ENCODE measurements around the gene MRTFB.
"Not testable (repeated sequence)": the region's sequence is repeated elsewhere in the genome, so short reads cannot be mapped to it uniquely, and the experiment has no call there.

MRTFB gene, protein sequence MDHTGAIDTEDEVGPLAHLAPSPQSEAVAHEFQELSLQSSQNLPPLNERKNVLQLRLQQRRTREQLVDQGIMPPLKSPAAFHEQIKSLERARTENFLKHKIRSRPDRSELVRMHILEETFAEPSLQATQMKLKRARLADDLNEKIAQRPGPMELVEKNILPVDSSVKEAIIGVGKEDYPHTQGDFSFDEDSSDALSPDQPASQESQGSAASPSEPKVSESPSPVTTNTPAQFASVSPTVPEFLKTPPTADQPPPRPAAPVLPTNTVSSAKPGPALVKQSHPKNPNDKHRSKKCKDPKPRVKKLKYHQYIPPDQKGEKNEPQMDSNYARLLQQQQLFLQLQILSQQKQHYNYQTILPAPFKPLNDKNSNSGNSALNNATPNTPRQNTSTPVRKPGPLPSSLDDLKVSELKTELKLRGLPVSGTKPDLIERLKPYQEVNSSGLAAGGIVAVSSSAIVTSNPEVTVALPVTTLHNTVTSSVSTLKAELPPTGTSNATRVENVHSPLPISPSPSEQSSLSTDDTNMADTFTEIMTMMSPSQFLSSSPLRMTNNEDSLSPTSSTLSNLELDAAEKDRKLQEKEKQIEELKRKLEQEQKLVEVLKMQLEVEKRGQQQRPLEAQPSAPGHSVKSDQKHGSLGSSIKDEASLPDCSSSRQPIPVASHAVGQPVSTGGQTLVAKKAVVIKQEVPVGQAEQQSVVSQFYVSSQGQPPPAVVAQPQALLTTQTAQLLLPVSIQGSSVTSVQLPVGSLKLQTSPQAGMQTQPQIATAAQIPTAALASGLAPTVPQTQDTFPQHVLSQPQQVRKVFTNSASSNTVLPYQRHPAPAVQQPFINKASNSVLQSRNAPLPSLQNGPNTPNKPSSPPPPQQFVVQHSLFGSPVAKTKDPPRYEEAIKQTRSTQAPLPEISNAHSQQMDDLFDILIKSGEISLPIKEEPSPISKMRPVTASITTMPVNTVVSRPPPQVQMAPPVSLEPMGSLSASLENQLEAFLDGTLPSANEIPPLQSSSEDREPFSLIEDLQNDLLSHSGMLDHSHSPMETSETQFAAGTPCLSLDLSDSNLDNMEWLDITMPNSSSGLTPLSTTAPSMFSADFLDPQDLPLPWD

DNA sequence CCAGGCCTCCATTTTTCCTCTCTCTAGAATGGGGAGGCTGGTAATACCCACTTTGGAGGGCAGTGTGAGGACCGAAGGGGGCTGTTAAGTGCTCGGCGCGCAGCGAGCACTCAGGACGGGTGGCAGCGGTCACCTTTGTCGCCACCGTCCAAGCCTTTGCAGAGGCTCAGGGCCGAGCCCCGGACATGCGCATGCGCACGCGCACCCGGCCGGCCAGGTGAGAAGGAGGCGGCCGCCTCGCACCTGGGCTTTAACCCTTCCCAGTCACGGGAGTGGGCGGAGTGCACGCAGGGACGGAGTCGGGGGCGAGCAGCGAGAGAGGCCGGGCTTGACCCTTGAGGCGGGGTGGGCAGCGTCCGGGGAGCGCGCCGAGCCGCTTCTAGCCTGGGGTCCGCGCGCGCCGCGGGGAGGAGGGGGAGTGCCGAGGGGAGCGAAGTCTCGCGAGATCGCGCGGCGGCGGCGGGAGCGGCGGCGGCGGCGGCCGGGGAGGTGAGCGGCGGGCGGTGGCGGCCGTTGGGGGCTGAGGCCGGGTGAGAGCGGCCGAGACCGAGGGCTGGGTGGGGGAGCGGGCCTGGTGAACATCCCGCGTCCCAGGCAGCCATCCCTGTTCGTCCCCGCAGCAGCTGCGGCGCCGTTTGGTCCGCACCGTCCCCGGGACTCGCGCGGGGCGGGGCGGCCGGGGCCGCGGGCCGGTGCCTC is at the start of gene MRTFB:
Gene MRTFB (plus strand): TSS at position 443 of the 699 bp plus-strand sequence. CDS start 69,288 bp downstream, outside the sequence.
- peak; percentile 45 for DNase-seq (ENCODE audit: low spot score)

- DNase-seq (ENCODE audit: low spot score): not testable (repeated sequence)
Measured at GRCh38 chr16:14023526-14023925, 47.6 kb upstream of the MRTFB start.

DNA sequence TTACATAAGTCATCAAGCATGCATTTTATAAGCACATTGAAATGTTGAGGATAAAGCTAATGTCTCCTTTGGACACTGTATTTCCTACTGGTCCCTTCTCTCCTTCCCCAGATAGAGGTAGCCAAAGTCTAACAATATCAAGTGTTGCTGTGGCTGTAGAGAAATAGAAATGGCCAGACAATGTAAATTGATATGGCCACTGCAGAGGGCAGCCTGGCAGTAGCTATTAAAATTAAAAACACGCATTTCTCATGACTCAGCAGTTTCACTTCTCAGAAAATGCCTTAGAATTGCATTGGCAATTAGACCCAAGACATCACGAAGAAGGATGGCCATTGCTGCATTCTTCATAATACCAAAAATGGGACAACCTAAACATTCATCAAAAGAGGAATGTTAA is 46.8 kb upstream of the MRTFB start:
- no peak for DNase-seq (ENCODE audit: low spot score)

DNA sequence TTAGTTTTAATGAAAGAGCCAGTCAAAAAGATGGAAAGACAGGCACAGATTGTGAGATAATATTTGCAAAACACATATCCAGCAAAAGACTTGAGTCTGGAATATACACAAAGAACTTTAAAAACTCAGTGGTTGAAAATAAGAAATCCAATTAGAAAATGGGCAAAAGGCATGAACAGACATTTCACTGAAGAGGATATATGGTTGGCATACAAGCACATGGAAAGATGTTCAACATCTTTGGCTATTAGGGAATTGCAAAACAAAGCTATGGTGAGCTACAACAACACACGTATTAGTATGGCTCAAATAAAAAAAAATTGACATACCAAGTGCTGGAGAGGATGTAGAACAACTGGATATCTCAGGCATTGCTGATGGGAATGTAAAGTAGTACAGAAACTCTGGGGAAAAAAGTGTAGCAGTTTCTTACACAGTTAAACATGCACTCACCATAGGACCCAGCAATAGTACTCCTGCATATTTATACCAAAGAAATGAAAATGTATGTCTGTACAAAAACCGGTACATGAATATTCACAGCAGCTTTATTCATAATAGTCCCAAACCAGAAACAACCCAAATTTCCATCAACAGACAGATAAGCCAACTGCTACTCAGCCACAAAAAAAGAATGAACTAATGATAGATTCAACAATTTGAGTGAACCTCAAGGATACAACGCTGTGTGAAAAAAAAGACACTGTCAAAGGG is 44.4 kb upstream of the MRTFB start:
- DNase-seq (ENCODE audit: low spot score): no peak

GRCh38 chr16:14028202-14028601 is 42.9 kb upstream of the MRTFB start:
- no peak for DNase-seq (ENCODE audit: low spot score)

GRCh38 chr16:14029658-14030057 is 41.5 kb upstream of the MRTFB start:
- no peak for DNase-seq (ENCODE audit: low spot score)

- no peak for DNase-seq (ENCODE audit: low spot score)
Measured at GRCh38 chr16:14035092-14035491, 36.0 kb upstream of the MRTFB start.

GRCh38 chr16:14036889-14037288 is 34.2 kb upstream of the MRTFB start:
- DNase-seq (ENCODE audit: low spot score): no peak

DNA sequence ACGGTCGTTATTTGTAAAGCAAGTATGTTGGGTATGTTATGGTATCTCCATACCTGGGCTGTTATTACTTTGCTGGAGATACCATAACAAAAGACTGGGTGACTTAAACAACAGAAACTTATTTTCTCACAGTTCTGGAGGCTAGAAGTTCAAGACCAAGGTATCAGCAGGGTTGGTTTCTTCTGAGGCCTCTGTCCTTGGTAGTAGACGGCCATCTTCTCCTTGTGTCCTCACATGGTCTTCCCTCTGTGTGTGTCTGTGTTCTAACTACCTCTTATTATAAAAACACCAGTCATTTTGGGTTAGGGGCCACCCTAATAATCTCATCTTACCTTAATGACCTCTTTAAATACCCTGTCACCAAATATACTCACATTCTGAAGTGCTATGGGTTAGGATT is 33.2 kb upstream of the MRTFB start:
- DNase-seq (ENCODE audit: low spot score): no peak

GRCh38 chr16:14041164-14041563 is 30.0 kb upstream of the MRTFB start:
- DNase-seq (ENCODE audit: low spot score): no peak

DNA sequence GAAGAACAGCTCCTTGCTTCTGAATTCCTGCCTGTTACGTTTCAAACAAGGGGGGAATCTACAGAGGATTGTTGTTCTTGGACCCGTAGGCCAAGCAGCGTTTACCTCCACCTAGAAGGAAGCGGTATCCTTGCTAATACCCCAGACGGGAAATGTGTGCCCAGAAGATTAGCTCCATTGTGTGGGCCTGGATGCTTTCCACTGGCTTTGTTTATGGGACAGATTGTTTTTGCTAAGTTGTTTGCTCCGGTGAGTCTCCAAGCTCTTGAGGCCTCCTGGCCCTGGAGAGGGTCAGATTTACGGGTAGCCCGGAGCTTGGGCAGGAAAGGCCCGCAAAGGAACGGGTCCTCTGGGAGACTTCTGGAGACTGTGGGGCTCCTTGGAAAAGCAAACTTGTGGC is 28.4 kb upstream of the MRTFB start:
- peak; percentile 19 for DNase-seq (ENCODE audit: low spot score)

GRCh38 chr16:14043278-14043677 is 27.8 kb upstream of the MRTFB start:
- no peak for DNase-seq (ENCODE audit: low spot score)

GRCh38 chr16:14043793-14044192 is 27.3 kb upstream of the MRTFB start:
- no peak for DNase-seq (ENCODE audit: low spot score)

- DNase-seq (ENCODE audit: low spot score): not testable (repeated sequence)
Measured at GRCh38 chr16:14047121-14047859, 23.8 kb upstream of the MRTFB start.

DNA sequence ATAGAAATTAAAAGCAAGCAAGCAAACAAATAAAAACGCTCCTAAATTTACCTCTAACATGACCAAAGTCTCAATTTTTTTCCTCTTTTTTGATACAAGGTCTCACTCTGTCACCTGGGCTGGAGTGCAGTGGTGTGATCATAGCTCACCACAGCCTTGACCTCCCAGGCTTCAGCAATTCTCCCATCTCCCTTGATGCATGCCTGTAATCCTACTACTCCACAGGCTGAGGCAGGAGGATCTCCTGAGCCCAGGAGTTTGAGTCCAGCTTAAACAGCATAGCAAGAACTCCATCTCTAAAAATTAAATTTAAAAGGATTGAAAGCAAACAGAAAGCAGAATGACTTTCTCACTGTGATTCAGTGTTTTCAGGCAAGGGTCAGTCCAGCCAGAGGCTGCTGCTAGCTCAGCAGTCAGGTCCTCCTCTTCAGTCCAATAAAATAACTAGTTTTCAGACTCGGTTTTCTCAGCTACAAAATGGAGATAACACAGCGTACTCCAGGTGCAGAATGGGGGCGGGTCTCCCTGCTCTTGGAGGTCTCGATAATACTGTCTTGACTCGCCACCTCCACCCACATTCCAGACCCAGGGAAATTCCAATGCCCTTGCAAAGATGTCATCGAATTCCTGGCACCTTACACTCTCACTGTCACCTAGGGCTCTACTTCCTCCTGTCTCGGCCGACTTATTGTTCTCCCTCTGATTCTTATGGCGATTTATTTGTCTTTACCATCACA is 20.7 kb upstream of the MRTFB start:
- DNase-seq (ENCODE audit: low spot score): no peak

DNA sequence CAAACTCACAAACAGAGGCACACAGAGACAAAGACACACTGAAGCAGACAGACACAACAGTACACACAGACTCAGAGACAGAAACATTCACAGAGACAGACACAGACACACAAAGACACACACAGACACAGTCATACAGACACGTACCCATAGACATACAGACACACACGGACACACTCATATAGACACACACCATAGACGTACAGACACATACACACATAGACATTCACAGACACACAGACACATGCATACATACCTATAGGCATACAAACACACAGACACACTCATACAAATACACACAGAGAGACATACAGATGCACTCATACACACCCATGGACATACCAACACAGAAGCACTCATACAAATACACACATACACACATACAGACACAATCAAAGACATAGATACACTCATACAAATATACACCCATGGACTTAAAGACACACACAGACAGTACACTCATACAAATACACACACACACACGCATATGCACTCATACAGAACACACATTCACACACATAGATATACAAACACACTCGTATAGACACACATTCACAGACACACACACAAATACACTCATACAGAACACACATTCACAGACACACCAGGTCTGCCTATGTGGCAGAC is 19.9 kb upstream of the MRTFB start:
- DNase-seq (ENCODE audit: low spot score): no peak

DNA sequence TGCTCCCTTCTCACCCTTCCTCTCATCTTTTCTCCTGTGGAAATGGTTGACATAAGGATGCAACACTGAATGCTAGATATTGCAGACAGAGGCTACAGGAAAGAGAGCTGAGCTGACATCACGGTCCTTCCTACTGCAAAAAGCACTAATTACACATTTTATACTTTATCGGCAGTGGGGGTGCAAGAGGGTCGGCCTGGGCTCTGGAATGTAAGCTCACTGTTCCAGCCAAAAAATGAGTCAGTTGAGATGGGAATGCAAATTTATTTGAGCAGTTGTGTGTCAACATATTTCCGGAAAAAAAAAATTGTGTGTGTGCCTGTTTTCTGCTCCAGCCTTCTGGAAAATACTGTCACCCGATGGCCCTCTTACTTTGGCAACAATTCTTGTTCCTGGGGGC is 14.1 kb upstream of the MRTFB start:
- no peak for DNase-seq (ENCODE audit: low spot score)

- DNase-seq (ENCODE audit: low spot score): peak; percentile 30
Measured at GRCh38 chr16:14057878-14058382, 13.2 kb upstream of the MRTFB start.

- DNase-seq (ENCODE audit: low spot score): no peak
Measured at GRCh38 chr16:14061732-14062259, 9.3 kb upstream of the MRTFB start.

All from putamen (tissue), 1 donor.